Activated effector memory CD4-positive, alpha-beta T cell treated with Interleukin-2 at 50 U/mL for 16 hours (primary cell): ENCODE data around the gene FHAD1.
"Not testable (repeated sequence)": the region's sequence is repeated elsewhere in the genome, so short reads cannot be mapped to it uniquely, and the experiment has no call there.

Source experiments
- DNase-seq: peaks from one replicate; pipeline ENCODE4 v3.0.0-alpha.2; 2020

Gene FHAD1

GRCh38 chr1:15277933-15278332 is 30.9 kb downstream of the FHAD1 start:
- DNase-seq = no peak

- DNase-seq = no peak
These were observed 32.7 kb downstream of the FHAD1 start for GRCh38 chr1:15279576-15280230.

GRCh38 chr1:15280416-15280815 is 33.4 kb downstream of the FHAD1 start:
- no peak for DNase-seq

- no peak for DNase-seq
These were observed 35.0 kb downstream of the FHAD1 start for GRCh38 chr1:15282038-15282437.

- no peak for DNase-seq
These were observed 35.9 kb downstream of the FHAD1 start for GRCh38 chr1:15282810-15283474.

- DNase-seq = no peak
These were observed 36.5 kb downstream of the FHAD1 start for GRCh38 chr1:15283526-15283925.

GRCh38 chr1:15286452-15286851 is 39.4 kb downstream of the FHAD1 start:
- DNase-seq = no peak

- DNase-seq = no peak
These were observed 40.3 kb downstream of the FHAD1 start for GRCh38 chr1:15287035-15287979.

- no peak for DNase-seq
These were observed 41.3 kb downstream of the FHAD1 start for GRCh38 chr1:15288173-15288926.

GRCh38 chr1:15289251-15289651 is 42.2 kb downstream of the FHAD1 start:
- no peak for DNase-seq

GRCh38 chr1:15290382-15290781 is 43.4 kb downstream of the FHAD1 start:
- no peak for DNase-seq

GRCh38 chr1:15295696-15296095 is 48.7 kb downstream of the FHAD1 start:
- DNase-seq = no peak

- no peak for DNase-seq
These were observed 49.7 kb downstream of the FHAD1 start for GRCh38 chr1:15296585-15297321.

- not testable (repeated sequence) for DNase-seq
These were observed 51.0 kb downstream of the FHAD1 start for GRCh38 chr1:15297975-15298374.

- DNase-seq = no peak
These were observed 52.2 kb downstream of the FHAD1 start for GRCh38 chr1:15299179-15299578.

GRCh38 chr1:15299806-15300205 is 52.8 kb downstream of the FHAD1 start:
- DNase-seq = no peak

GRCh38 chr1:15303935-15304334 is 56.9 kb downstream of the FHAD1 start:
- no peak for DNase-seq

- peak; percentile 39 for DNase-seq
These were observed 57.9 kb downstream of the FHAD1 start for GRCh38 chr1:15304708-15305467.

GRCh38 chr1:15305468-15305770 is 58.4 kb downstream of the FHAD1 start:
- DNase-seq = no peak

GRCh38 chr1:15306352-15306751 is 59.3 kb downstream of the FHAD1 start:
- DNase-seq = not testable (repeated sequence)

GRCh38 chr1:15308135-15308534 is 61.1 kb downstream of the FHAD1 start:
- no peak for DNase-seq

GRCh38 chr1:15308621-15309027 is 61.6 kb downstream of the FHAD1 start:
- no peak for DNase-seq
